Upper lobe of left lung (tissue), 6 donors: ENCODE measurements around the gene AFF4. TPM values are rescaled to one million over a fixed set of nuclear protein-coding genes. Genes with fewer than 3 reads are reported as not detected.

ENCODE experiments used
- ATAC-seq, 2 donors: fragments of 200-7000 bp; cut with Tn5 transposase; one replicate each; pipeline ENCODE4 v1.9.1; 2022; ENCODE audit warnings: mild to moderate bottlenecking in 2 of 2, moderate library complexity in 2 of 2; ENCODE audit not compliant: low FRiP score in 2 of 2
- DNase-seq, 2 donors: peaks; one replicate each; pipeline ENCODE4 v3.0.0-alpha.2; 2019 to 2020
- H3K27ac ChIP-seq, 4 donors: fragments of 200-600 bp; sonication (generic); one replicate each; pipeline ENCODE4 v1.5.1; 2016 to 2019
- H3K27me3 ChIP-seq, 4 donors: fragments of 200-600 bp; sonication (generic); one replicate each; pipeline ENCODE4 v1.5.1; 2017 to 2019
- H3K36me3 ChIP-seq, 4 donors: fragments of 200-600 bp; sonication (generic); one replicate each; pipeline ENCODE4 v1.5.1; 2016 to 2019
- H3K4me1 ChIP-seq, 4 donors: fragments of 200-600 bp; sonication (generic); one replicate each; pipeline ENCODE4 v1.5.1; 2018 to 2019
- H3K4me3 ChIP-seq, 4 donors: fragments of 200-600 bp; sonication (generic); one replicate each; pipeline ENCODE4 v1.5.1; 2017 to 2019; ENCODE audit warnings: mild to moderate bottlenecking in 2 of 4, moderate library complexity in 1 of 4
- H3K9me3 ChIP-seq, 4 donors: fragments of 200-600 bp; sonication (generic); one replicate each; pipeline ENCODE4 v1.5.1; 2018 to 2019
- EP300 ChIP-seq, 4 donors: sonication (generic); formaldehyde crosslinking; IDR thresholded peaks; one replicate each; pipeline ENCODE4 v1.5.1; 2017; ENCODE audit warnings: antibody characterized with exemption in 4 of 4, control low read depth in 2 of 4
- POLR2A ChIP-seq, 4 donors: fragments of 450-650 bp; IDR thresholded peaks; one replicate each; pipeline ENCODE4 v1.5.1; 2016 to 2017; ENCODE audit warnings: antibody characterized with exemption in 4 of 4, mild to moderate bottlenecking in 2 of 4
- POLR2AphosphoS5 ChIP-seq, 2 donors: sonication (generic); formaldehyde crosslinking; IDR thresholded peaks; one replicate each; pipeline ENCODE4 v1.5.1; 2017; ENCODE audit warnings: antibody characterized with exemption in 2 of 2
- WGBS, 2 donors: methylation state at CpG; one replicate each; pipeline ENCODE4 v1.1.5; 2017 to 2018; 5-methylcytosine and 5-hydroxymethylcytosine counted together
- total RNA-seq, 6 donors: library from RNA; depleted of rRNA in 4 of 6; stranded (reverse); fragments of >200 nt in 4 of 6; gene quantifications; one replicate each; pipeline versions ENCODE4 v1.1.0 to v1.2.1, GENCODE V29; 2016 to 2021
- TF ChIP-seq, protein P1 (sequence below), 6 experiments: fragments of 450-650 bp in 4 of 6; fragments of 200-600 bp in 2 of 6; sonication (generic) in 2 of 6; IDR thresholded peaks; one replicate each; pipeline ENCODE4 v1.5.1; 2016 to 2019; ENCODE audit warnings: antibody characterized with exemption in 6 of 6
- donor health status: DM: no; HTN: no; CAD: no; lungs with moderate emphysema.
- donor health status: DM: no; HTN: yes; CAD: no; lungs with severe emphysema.

Gene AFF4
- total RNA-seq, 6 donors from 2014 or later, result 60.8 to 94.5 (median 72.8) TPM

DNA sequence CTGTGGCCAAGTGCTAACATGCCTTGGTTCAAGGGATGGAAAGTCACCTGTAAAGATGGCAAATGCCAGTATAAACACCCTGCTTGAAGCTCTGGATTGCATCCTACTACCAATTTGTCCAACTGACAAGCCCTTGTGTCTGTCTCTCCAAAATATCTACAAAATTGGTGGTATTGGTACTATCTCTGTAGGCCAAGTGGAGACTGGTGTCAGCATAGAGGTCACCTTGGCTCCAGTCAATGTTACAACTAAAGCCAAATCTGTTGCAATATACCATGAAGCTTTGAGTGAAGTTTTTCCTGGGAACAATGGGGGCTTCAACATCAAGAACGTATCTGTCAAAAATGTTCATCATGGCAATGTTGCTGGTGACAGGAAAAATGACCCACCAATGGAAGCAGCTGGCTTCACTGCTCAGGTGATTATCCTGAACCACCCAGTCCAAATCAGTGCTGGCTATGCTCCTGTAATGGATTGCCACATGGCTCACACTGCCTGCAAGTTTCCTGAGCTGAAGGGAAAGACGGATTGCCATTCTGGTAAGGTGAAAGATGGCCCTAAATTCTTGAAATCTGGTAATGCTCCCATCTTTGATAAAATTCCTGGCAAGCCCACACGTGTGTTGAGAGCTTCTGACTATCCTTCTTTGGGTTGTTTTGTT is 19.9 kb downstream of the AFF4 start:
- no peak overlapping the region for H3K27ac ChIP-seq
- peaks cover 6 to 50% (median 15%) of the 10 kb centered on the region in 4 donors for H3K4me1 ChIP-seq
- no peaks in the 10 kb centered on the region for H3K9me3 ChIP-seq
- DNase-seq, result no peak
- H3K36me3 ChIP-seq, result peaks cover 0 to 8% (median 0%) of the 10 kb centered on the region in 4 donors
- TF ChIP-seq EP300 (IDR thresholded peaks at IDR 0.05), result no peak
- WGBS, 2 donors, result 91 to 95% methylated on average over 3 of the region's 3 CpGs
- ATAC-seq, result no peak
- H3K27me3 ChIP-seq, result no peaks in the 10 kb centered on the region
- H3K4me3 ChIP-seq, result no peak overlapping the region

DNA sequence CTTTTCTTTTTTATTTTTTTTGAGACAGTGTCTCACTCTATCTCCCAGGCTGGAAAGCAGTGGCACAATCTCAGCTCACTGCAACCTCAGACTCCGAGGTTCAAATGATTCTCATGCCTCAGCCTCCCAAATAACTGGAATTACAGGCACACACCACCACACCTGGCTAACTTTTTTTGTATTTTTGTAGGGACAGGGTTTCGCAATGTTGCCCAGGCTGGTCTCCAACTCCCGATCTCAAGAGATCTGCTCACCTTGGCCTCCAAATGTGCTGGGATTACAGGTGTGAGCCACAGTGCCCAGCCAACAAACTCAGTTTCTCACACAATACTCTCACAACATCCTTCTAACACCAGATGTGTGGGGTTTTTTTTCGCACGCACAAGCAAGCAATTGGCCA is 22.1 kb downstream of the AFF4 start:
- Histone ChIP-seq H3K27me3 (no peaks in the 10 kb centered on the region), H3K4me3 (no peak overlapping the region), H3K27ac (no peak overlapping the region), H3K36me3 (peaks cover 0 to 16% (median 5%) of the 10 kb centered on the region in 4 donors), H3K4me1 (peaks cover 6 to 49% (median 14%) of the 10 kb centered on the region in 4 donors), H3K9me3 (no peaks in the 10 kb centered on the region)
- 89 to 92% methylated on average over 5 of the region's 5 CpGs for WGBS, 2 donors
- ATAC-seq, result no peak
- TF ChIP-seq, protein P1, sequence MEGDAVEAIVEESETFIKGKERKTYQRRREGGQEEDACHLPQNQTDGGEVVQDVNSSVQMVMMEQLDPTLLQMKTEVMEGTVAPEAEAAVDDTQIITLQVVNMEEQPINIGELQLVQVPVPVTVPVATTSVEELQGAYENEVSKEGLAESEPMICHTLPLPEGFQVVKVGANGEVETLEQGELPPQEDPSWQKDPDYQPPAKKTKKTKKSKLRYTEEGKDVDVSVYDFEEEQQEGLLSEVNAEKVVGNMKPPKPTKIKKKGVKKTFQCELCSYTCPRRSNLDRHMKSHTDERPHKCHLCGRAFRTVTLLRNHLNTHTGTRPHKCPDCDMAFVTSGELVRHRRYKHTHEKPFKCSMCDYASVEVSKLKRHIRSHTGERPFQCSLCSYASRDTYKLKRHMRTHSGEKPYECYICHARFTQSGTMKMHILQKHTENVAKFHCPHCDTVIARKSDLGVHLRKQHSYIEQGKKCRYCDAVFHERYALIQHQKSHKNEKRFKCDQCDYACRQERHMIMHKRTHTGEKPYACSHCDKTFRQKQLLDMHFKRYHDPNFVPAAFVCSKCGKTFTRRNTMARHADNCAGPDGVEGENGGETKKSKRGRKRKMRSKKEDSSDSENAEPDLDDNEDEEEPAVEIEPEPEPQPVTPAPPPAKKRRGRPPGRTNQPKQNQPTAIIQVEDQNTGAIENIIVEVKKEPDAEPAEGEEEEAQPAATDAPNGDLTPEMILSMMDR (IDR thresholded peaks at IDR 0.05), result no peak
- TF ChIP-seq EP300 (IDR thresholded peaks at IDR 0.05) (no peak), POLR2A (IDR thresholded peaks at IDR 0.05) (no peak), POLR2AphosphoS5 (IDR thresholded peaks at IDR 0.05) (no peak)
- DNase-seq, result no peak

DNA sequence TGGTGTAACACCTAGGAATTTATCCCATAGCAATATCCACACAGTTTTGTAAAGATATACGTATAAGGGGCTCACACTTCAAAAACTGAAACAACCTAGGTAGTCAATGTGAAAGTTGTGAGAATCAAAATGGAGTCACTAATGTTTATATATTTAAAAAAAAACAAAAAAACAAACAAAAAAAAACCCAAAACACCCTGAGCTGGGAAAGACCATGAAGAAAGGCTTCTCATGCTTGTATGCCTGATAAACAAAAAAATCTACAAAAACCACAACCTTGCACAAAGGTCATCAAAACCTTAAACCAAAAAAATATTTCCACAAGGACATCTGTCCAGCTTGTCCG is 35.4 kb downstream of the AFF4 start:
- TF ChIP-seq POLR2AphosphoS5 (IDR thresholded peaks at IDR 0.05) (no peak), POLR2A (IDR thresholded peaks at IDR 0.05) (no peak), EP300 (IDR thresholded peaks at IDR 0.05) (no peak)
- TF ChIP-seq, protein P1 (IDR thresholded peaks at IDR 0.05), result no peak
- DNase-seq, result no peak
- 76 to 89% methylated on average over 2 of the region's 2 CpGs for WGBS, 2 donors
- Histone ChIP-seq H3K4me1 (peaks cover 0 to 12% (median 8%) of the 10 kb centered on the region in 4 donors), H3K4me3 (no peak overlapping the region), H3K27ac (no peak overlapping the region), H3K9me3 (no peaks in the 10 kb centered on the region), H3K27me3 (no peaks in the 10 kb centered on the region), H3K36me3 (peaks cover under 1 to 83% (median 52%) of the 10 kb centered on the region in 4 donors)
- no peak for ATAC-seq

DNA sequence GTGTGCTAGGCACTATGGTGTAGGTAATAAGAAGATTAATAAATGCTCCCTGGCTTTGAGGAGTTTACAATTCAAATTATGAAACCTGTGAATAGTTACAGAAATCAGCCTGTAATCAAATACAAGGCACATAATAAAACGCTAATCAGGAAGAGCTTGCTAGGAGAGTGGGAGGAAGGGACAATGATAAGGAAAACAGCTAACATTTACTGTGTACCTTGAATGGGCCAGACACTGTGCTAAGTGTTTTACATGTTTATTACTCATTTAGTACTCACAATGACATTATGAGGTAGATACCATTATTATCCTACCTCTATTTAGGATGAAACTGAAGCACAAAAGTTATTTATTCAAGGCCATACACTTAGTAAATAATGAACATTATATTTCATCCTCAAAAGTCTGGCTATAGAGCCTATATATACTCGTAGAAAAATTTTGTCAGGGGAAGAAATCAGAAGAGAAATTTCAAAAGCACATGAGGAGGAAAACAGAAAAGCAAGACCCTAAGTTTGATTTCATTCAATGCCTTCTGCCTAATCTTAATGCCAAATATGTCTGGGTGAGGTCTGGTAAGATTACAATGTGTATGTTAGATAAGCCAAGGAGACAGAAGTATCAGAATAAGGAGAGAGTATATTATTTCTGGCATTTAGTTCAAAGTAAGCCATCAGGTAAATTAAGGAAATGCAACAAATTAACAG is 35.9 kb downstream of the AFF4 start:
- DNase-seq (no peak), ATAC-seq (no peak)
- Histone ChIP-seq H3K4me3 (no peak overlapping the region), H3K9me3 (no peaks in the 10 kb centered on the region), H3K27ac (no peak overlapping the region), H3K27me3 (no peaks in the 10 kb centered on the region), H3K4me1 (peaks cover 0 to 12% (median 8%) of the 10 kb centered on the region in 4 donors), H3K36me3 (peaks cover 4 to 83% (median 53%) of the 10 kb centered on the region in 4 donors)
- TF ChIP-seq EP300 (IDR thresholded peaks at IDR 0.05), result no peak
- no peak for TF ChIP-seq POLR2A (IDR thresholded peaks at IDR 0.05)
- WGBS, 2 donors, result 63 to 67% methylated on average over 2 of the region's 2 CpGs

DNA sequence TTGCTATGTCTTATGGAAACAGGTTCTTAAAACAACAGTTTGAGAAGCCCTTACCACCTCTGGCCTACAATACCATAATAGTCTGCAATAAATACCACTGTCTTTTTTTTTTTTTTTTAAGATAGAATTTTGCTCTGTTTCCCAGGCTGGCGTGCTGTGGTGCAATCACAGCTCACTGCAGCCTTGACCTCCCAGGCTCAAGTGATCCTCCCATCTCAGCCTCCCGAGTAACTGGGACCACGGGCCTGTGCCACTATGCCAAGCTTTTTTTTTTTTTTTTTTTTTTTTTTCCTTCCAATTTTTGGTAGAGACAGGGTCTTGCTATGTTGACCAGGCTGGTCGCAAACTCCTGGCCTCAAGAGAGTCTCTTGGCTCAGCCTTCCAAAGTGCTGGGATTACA is 37.0 kb downstream of the AFF4 start:
- no peak overlapping the region for H3K4me3 ChIP-seq

More for the DNA sequence above, 37.0 kb downstream of the AFF4 start:
- H3K36me3 ChIP-seq, result peaks cover 4 to 84% (median 53%) of the 10 kb centered on the region in 4 donors
- DNase-seq (no peak), ATAC-seq (no peak)
- no peaks in the 10 kb centered on the region for H3K27me3 ChIP-seq
- no peak overlapping the region for H3K27ac ChIP-seq
- TF ChIP-seq, protein P1 (IDR thresholded peaks at IDR 0.05), result no peak
- TF ChIP-seq POLR2A (IDR thresholded peaks at IDR 0.05), result no peak
- TF ChIP-seq POLR2AphosphoS5 (IDR thresholded peaks at IDR 0.05), result no peak
- TF ChIP-seq EP300 (IDR thresholded peaks at IDR 0.05), result no peak
- 96% methylated on average over 4 of the region's 4 CpGs for WGBS, 2 donors
- no peaks in the 10 kb centered on the region for H3K9me3 ChIP-seq
- H3K4me1 ChIP-seq, result peaks cover 0 to 12% (median 8%) of the 10 kb centered on the region in 4 donors
